HG02973 (cell line): ENCODE results near the gene POLE2.
"Not testable (repeated sequence)": the region's sequence is repeated elsewhere in the genome, so short reads cannot be mapped to it uniquely, and the experiment has no call there.

ENCODE experiments used
- ATAC-seq: cut with Tn5 transposase; IDR thresholded peaks from one replicate; pipeline ENCODE4 v1.9.1; 2021; ENCODE audit warnings: moderate library complexity; ENCODE audit not compliant: unreplicated experiment

Gene POLE2

GRCh38 chr14:49659526-49660455, 28.2 kb downstream of the POLE2 start:
- no peak for ATAC-seq

DNA sequence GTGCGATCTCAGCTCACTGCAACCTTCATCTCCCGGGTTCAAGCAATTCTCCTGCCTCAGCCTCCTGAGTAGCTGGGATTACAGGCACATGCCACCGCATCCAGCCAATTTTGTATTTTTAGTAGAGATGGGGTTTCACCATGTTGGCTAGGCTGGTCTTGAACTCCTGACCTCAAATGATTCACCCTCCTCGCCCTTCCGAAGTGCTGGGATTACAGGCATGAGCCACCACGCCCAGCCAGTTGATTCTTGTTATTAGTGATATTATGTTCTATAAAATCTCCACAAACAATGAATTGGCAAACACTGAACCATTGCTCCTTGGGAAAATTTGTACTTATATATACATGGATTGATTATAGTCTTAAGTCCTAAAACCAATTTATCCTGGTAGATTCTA, 30.5 kb downstream of the POLE2 start:
- not testable (repeated sequence) for ATAC-seq

- ATAC-seq, result no peak
Observed at GRCh38 chr14:49654511-49654910, 33.5 kb downstream of the POLE2 start.

GRCh38 chr14:49653508-49653907, 34.5 kb downstream of the POLE2 start:
- ATAC-seq, result no peak

- ATAC-seq, result no peak
Observed at GRCh38 chr14:49642163-49642562, 45.9 kb downstream of the POLE2 start.

GRCh38 chr14:49641697-49642129, 46.3 kb downstream of the POLE2 start:
- ATAC-seq, result no peak

DNA sequence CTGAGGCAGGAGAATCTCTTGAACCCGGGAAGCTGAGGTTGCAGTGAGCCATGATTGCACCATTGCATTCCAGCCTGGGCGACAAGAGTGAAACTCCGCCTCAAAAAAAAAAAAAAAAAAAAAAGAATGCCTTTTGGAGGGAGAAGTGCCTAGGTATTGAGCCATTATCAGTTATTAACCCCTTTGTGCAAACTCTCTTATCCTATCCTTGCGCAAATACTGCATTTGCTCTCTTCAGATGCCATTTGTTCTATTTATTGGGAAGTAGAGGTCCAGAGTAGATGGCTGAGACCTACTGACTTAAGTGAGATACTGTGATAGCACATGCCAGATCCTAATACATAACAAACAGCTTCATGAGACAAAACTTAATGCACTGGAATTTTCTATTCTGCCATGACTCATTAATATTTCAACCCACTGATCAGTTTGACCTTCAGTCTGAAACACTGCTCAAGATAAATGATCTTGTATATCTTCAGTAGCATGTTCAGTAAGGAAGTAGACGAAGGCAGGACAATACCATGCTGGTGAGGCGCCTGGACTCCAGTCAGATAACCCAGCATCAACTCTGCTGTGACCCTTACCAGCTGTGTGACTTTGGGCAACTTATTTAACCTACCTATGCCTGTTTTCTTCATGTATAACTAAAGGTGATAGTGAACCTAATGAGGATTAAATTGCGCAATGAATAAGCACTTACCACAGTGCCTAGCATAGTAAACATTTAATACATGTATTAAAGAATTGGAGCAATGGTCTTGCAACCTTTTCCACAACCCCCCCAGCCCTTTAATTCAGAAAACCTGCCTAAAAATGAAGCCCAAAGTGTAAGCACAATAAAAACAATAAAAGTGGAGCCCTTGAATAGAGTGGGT, 47.2 kb downstream of the POLE2 start:
- ATAC-seq, result no peak

- no peak for ATAC-seq
Observed at GRCh38 chr14:49637534-49638078, 50.4 kb downstream of the POLE2 start.

GRCh38 chr14:49636866-49637265, 51.1 kb downstream of the POLE2 start:
- ATAC-seq, result no peak

- peak; percentile 26 for ATAC-seq
Observed at GRCh38 chr14:49634547-49635334, 53.3 kb downstream of the POLE2 start, which contains the start of gene DNAAF2. Gene DNAAF2, minus strand, starts transcription at chr14:49635244. Its CDS starts 95 bp downstream, at chr14:49635149.

DNA sequence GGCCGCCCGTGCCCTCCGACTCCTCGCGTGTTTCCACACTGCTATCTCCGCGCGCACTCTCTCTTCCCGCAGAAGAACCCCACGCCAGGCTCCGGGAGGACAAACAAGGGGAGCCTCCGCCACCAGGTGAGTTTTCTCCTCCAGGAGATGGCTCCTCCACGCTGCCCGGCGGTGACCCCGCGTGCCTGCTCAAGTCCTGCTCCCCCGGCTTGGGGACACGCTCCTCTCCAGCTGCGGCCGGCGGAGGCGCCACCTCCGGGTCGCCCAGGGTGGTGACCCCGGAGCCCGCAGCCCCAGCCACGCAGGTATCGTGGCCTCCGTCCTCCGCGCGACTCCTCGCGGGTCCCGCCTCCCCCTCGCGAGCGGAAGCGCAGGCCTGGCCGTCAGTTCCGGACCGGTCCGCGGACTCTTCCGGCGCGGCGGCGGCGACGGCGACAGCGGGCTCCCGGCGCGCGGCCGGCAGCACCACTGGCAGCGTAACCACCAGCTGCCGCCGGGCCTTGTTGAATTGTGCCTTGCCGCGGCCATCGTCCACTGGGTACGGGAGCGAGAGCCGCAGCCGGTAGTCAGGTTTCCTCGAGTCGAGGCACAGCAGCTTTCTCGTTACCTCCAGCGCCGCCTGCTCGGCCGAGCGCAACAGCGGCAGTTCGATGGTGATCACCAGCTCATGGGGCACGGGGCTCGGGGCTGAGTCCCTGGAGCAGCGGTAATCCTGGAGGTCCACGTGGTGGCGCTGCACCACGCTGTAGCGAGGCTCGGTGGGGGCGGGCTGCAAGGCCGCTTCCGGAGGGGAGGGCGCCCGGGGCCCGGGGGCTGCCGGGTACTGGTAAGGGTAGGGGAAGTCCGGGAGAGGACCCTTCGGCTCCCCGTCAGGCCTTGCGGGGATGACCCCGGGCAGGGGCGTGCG, 54.1 kb downstream of the POLE2 start:
- peak; percentile 72 for ATAC-seq

GRCh38 chr14:49623941-49624839, 63.8 kb downstream of the POLE2 start:
- no peak for ATAC-seq

DNA sequence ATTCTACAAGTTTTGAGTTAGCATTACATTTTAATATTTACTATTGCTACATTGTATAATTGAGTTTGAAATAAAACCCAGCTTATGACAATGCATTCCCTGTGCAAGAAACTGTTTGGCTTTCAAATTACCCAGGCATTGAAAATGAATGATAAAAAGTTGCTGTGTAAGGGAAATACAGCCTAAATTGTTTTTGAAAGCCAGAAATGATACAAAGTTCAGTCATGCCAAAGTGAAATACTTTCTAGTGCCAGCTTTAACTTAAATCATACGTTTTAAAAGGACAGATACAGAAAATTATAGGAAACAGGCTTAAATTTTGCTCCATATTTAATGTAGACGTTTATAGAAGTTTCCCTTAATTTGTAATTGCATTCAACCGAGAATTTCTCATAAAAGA, 64.6 kb downstream of the POLE2 start:
- ATAC-seq, result no peak

DNA sequence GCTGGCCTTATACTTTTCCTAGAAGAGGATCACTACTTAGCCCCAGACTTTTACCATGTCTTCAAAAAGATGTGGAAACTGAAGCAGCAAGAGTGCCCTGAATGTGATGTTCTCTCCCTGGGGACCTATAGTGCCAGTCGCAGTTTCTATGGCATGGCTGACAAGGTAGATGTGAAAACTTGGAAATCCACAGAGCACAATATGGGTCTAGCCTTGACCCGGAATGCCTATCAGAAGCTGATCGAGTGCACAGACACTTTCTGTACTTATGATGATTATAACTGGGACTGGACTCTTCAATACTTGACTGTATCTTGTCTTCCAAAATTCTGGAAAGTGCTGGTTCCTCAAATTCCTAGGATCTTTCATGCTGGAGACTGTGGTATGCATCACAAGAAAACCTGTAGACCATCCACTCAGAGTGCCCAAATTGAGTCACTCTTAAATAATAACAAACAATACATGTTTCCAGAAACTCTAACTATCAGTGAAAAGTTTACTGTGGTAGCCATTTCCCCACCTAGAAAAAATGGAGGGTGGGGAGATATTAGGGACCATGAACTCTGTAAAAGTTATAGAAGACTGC, 65.9 kb downstream of the POLE2 start:
- no peak for ATAC-seq

DNA sequence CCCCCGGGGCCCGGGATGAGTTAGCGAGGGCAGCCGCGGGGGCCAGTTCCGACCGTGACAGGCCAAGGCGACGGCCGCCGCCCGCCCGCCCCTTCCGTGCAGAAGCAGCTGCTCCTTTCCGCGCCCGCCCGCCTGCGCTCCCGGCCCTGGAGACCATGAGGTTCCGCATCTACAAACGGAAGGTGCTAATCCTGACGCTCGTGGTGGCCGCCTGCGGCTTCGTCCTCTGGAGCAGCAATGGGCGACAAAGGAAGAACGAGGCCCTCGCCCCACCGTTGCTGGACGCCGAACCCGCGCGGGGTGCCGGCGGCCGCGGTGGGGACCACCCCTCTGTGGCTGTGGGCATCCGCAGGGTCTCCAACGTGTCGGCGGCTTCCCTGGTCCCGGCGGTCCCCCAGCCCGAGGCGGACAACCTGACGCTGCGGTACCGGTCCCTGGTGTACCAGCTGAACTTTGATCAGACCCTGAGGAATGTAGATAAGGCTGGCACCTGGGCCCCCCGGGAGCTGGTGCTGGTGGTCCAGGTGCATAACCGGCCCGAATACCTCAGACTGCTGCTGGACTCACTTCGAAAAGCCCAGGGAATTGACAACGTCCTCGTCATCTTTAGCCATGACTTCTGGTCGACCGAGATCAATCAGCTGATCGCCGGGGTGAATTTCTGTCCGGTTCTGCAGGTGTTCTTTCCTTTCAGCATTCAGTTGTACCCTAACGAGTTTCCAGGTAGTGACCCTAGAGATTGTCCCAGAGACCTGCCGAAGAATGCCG, 66.7 kb downstream of the POLE2 start:
- ATAC-seq, result peak; percentile 25

DNA sequence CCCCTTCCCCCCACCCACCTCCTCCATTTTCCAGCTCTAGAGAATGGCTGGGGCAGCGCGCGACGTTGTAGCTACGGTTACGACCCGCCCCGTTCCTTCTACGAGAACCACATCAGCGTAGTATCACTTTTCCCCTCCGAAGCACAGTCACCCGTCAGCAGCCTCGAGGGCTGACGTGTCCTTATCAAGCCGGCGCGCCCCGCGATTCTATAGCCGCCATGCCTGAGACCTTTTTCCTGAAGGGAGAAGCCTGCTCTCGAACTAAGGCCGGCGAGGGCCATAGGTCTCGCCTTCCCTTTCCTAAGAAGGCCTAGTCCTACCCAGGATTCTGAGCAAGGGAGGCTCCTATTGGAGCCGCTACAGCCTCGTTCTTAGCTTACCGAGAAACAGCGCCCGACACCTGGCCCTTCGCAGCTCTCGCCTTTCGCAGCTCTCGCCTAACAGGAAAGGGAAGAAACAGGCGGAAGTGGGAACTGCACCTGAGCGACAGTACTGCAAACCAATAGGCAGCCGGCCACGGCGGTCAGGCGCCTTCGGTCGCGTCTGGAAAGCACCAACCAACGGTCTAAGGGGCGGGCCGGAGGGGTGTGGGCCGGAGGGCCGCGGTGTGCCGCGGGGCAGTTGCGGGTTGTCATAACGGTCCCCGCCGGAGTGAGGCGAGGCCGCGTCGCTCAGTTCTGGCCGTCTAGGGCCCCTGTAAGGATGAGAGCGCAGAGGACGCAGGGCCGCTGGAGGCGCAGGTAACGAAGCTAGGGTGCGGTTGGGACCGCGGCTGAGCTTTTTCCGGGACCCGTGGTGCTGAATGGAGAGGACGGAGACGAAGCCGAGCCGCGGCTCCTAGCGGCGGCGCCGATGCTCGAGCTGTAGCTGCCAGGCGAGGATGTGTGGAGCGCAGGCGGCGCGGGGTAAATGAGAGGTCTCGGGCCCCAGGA, 67.6 kb downstream of the POLE2 start, which contains the start of the genes MGAT2 and RPL36AL:
Gene MGAT2, plus strand, starts transcription at position 618 of the 932 bp plus-strand sequence. CDS start 470 bp downstream, outside the sequence.
Gene RPL36AL, minus strand, starts transcription at position 445 of the 932 bp plus-strand sequence. CDS start 1,522 bp downstream, outside the sequence.
- peak; percentile 88 for ATAC-seq
